ENCODE results near the gene ZGPAT.

DNA sequence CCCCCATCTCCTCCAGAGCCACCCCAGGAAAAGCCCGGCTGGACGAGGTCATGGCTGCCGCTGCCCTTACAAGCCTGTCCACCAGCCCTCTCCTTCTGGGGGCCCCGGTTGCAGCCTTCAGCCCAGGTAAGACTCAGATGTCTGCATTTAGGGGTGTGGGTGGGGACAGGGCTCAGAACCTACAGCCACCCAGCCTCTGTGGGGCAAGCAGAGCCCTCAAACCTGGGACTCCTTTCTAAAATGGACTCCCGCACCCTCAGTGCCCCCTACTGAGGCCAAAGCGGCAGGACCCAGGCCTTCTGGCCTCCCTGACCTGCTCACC is 33.5 kb downstream of the ZGPAT start:
- TF ChIP-seq YY1 (IDR thresholded peaks at IDR 0.05; ENCODE audit: insufficient read depth, insufficient read length) (no peak), ZNF274 (IDR thresholded peaks at IDR 0.05; ENCODE audit: low read depth, low read length) (no peak), SUZ12 (IDR thresholded peaks at IDR 0.05; ENCODE audit: extremely low read depth, insufficient read depth, insufficient read length) (no peak)
